NOMO-1 (cell line): ENCODE measurements around the gene DYNC1H1.
A peak's percentile ranks its signal among the peaks of the same experiment; 100 is the strongest.

Experiments used
- DNase-seq, 2 experiments: peaks; one replicate each; lab custom pipeline; 2025; ENCODE audit not compliant: unreplicated experiment in 2 of 2; lab: John Stamatoyannopoulos, UW

The DYNC1H1 gene

DNA sequence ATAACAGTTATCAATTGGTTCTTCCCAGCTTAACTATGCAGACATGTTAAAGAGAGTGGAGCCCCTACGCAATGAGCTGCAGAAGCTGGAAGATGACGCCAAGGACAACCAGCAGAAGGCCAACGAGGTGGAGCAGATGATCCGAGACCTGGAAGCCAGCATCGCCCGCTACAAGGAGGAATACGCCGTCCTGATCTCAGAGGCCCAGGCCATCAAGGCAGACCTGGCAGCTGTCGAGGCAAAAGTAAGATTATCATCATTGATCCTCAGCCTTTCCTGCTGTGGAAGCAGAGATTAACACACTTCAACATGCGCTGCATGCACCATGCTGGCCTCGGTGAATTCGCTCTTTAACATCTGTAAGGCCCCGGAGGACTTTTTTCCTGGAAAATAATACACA lies 68.9 kb downstream of the DYNC1H1 start:
- DNase-seq: no peak

DNA sequence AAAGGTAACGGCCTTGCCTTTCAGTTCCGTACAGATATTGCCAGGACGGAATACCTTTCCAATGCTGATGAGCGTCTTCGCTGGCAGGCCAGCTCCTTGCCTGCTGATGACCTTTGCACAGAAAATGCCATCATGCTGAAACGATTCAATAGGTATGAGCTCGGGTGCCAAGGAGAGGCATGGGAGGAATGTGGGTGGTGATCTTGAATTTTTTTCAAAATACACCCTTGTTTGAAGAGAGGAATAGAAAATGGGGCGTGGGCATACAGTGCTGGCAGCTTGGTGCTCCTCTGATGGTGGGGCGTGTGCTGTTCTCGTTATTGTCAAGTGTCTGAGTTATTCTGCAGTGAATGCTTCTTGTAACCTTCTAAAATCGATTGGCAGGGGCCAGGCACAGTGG lies 69.9 kb downstream of the DYNC1H1 start:
- DNase-seq: no peak

DNA sequence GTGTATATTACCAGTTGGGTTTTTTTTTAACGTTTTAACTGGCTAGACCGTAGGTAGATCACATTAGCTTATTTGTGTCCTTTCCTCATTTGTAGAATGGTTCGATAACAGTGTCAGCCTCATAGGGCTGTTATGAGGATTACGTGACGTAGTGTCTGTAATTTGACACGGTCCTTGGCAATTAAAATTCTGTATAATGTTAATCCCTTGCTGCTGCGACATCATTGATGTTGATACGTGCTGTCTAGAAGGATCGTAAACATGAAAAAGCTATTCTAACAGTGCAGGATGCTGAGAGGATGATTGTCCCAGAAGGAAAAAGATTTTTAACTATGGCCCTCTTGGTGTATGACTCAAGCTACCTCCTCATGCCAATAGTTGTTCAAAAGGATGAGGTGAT lies 71.5 kb downstream of the DYNC1H1 start:
- no peak for DNase-seq

DNA sequence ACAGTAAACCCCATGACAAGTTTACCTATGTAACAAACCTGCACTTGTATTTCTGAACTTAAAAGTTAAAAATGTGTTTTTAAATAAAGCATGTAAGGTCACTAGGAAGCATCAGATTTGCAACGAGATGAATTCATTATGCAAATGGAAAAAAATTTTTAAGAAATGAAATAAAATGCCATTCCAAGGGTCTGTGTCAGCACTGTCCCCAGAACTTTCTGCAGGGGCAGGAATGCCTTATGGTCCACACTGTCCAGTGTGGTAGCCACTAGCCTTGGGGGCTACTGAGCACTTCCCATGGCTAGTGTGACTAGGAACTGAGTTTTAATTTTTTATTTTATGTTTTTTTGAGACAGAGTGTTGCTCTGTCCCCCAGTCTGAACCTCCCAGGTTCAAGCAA lies 73.3 kb downstream of the DYNC1H1 start:
- DNase-seq: no peak

DNA sequence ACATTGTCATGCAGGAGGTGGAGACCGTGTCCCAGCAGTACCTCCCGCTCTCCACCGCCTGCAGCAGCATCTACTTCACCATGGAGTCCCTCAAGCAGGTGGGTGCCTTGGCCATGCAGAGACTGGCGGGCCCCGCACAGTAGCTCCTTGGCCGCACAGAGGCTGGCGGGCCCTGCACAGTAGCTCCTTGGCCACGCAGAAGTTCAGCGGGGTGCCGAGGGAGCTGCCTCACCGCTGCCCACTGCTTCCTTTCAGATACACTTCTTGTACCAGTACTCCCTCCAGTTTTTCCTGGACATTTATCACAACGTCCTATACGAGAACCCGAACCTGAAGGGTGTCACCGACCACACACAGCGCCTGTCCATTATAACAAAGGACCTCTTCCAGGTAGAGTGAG lies 74.8 kb downstream of the DYNC1H1 start:
- DNase-seq: no peak

DNA sequence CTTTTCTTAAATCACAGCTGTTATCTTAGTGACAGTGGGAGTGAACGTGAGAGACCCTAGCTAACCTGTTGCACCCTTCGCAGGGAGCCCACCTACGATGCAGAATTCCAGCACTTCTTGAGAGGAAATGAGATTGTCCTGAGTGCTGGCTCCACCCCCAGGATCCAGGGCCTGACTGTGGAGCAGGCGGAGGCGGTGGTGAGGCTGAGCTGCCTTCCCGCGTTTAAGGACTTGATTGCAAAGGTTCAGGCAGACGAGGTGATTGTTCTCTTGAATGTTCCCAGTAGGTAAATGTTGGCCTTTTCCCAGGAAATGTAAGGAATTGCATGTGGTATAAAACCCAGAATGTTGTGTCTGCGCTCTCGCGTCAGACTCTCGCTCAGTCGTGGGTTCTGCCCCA lies 75.8 kb downstream of the DYNC1H1 start:
- no peak for DNase-seq

DNA sequence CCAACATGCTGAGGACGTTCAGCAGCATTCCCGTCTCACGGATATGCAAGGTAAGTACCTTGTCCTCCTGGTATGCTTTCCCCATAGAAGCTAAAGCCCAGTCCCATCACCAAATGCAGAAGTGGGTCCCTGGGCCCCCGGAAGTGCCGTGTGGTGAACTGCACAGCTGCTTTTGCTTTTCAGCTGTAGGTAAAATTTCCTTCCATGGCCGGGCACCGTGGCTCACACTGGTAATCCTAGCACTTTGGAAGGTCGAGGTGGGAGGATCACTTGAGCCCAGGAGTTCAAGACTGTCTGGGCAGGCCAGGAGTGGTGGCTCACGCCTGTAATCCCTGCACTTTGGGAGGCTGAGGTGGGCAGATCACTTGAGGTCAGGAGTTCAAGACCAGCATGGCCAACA lies 78.3 kb downstream of the DYNC1H1 start:
- DNase-seq: no peak

DNA sequence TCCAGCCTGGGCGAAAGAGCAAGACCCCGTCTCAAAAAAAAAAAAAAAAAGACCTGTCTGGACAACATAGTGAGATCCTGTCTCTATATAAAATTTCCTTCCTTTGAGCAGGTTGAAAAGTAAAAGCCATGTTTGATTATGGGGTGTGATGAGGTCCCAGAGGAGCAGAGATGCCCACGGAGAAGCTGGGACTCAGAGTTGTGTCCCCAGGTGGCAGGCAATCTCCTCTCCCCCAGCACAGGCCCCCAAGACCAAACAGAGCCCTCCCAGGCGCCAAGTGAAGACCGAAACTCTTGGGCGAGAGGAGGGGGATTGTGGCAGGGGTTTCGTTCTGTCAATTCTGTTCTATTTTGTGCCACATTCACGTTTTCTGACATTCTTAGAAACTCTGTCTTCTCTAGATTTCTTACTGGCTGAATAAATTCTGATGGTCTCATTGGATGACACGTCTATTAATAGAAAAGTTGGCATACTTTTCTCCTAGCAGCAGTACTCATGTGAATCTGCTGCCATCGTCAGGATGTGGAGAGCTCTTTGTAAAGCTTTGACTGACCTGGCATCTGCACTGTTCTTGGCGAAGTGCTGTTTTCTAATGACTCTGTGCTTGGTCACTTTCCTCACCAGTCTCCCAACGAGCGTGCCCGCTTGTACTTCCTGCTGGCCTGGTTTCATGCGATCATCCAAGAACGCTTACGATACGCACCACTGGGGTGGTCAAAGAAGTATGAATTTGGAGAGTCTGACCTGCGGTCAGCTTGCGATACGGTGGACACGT lies 79.1 kb downstream of the DYNC1H1 start:
- DNase-seq: no peak

DNA sequence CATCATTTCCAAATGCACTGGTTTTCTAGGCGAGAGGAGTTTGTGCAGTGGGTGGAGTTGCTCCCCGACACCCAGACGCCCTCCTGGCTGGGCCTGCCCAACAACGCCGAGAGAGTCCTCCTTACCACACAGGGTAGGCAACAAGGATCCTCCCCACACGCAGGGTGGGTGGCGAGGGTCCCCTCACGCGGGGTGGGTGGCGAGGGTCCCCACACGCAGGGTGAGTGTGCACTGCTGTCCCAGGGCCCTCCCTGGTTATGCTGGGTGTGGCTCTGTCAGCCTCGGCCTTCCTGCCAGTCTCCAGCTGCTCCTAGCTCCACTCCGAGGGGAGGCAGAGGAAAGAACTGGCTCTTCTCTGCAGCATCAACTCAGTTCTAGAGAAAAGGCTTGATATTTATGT lies 80.2 kb downstream of the DYNC1H1 start:
- DNase-seq: no peak

DNA sequence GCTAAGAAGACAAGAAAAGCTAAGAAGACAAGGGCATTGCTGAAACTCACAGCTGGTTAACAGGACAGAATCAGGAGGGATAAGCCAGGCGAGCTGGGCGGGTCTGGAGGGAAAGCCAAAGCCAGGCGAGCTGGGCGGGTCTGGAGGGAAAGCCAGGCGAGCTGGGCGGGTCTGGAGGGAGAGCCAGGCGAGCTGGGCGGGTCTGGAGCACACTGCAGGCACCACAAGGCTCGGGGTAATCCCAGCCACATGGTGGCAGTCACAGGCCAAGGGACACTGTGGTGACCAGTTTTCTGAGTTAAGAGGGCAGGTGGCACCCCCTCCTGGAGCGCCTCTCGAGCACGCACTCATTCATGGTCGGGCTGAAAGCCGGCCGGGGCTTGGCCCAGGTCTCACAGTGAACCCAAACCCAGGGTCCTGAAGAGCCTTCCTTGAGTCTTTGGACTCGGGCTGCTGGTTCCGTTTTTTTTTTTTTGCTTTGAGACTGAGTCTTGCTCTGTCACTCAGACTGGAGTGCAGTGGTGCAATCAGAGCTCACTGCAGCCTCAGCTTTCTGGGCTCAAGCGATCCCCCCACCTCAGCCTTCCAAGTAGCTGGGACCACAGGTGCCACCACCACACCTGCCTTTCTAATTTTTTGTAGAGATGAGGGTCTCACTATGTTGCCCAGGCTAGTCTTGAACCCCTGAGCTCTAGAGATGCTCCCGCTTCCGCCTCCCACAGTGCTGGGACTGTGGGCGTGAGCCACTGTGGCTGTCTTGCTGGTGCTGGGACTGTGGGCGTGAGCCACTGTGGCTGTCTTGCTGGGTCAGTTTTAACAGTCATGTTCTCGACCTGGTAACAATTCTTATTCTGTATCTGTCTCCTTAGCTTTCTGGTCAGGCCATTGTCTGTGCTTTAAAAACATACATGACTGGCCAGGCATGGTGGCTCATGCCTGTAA lies 82.2 kb downstream of the DYNC1H1 start:
- peak in 1 of 2 experiments; percentile 1 for DNase-seq

DNA sequence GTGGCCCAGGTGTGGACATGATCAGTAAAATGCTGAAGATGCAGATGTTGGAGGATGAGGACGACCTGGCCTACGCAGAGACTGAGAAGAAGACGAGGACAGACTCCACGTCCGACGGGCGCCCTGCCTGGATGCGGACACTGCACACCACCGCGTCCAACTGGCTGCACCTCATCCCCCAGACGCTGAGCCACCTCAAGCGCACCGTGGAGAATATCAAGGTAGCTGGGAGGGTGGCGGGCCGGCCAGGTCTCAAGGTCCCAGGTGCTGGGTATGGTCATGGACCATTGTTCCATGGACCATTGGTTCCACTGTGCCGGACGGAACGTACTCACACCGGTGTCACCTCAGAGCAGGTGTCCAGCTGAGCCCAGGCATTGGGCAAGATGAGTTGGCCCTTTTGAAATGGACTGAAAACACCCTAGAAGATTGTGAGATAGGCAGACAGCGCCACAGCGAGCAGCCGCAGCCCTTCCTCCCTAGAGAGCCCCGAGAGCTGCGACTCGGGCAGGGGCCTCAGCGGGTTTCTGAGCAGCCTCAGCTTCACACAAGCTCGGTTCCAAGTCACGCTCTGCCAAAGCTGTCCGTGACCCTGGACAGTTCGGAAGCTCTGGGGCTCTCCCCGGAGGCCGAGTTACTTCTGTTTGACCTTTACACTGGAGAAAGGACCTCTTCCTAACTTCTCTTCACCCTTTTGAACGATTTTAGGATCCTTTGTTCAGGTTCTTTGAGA lies 83.6 kb downstream of the DYNC1H1 start:
- no peak for DNase-seq

DNA sequence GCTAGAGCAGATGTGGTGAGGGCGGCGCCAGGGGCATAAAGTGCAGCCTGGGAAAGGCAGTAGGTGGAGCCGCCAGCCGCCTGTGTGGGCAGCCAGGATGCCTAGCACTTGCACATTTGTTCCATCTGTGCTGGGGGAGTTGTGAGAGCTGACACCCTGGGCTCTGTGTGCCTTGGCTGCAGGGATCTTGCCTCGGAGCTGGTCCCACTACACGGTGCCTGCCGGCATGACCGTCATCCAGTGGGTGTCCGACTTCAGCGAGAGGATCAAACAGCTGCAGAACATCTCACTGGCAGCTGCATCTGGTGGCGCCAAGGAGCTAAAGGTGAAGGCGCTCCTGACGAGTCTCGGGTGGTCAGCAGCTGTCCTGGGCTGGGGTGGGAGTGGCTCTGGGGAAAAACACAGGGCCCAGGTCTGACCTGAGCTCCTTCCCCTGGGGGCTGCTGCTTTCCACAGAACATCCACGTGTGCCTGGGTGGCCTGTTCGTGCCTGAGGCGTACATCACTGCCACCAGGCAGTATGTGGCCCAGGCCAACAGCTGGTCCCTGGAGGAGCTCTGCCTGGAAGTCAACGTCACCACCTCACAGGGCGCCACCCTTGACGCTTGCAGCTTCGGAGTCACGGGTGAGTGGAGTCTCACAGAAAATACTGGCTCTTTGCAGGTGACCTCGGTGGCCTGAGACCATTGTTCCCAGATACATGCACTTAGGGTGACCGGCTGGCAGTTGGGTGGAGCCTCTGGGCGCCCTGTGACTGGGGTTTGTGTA lies 85.1 kb downstream of the DYNC1H1 start:
- no peak for DNase-seq

DNA sequence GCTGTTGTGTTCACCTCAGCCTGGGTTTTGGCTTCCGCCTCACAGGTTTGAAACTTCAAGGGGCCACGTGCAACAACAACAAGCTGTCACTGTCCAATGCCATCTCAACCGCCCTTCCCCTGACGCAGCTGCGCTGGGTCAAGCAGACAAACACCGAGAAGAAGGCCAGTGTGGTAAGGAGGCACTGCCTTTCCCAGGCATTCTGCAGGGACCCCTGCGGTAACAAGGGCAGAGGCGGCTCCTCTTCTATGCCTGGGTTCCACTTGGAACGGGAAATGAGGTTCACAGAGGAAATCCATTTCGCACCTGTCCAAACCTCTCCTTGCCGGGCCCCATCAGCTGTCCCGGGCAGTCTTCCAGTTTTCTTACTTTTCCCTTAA lies 85.6 kb downstream of the DYNC1H1 start:
- no peak for DNase-seq

DNA sequence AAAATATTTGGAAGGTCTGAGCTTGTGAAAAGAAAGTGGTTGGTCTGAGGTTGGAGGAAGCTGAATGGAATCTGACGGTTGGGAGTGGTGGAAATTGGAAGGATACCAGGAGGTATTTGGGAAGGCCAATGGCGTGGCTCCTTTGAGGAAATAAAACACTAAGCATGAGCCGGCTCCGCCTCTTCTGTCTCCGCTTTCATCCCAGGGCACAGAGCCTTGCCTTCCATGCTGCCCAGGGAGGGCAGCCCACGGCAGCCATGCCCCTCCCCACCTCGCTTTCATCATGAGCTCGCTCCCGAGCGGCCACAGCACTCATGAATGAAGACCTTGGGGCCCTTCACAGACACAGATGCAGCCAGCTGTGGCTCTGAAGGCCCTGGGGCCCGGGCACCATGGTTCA lies 86.3 kb downstream of the DYNC1H1 start:
- no peak for DNase-seq

DNA sequence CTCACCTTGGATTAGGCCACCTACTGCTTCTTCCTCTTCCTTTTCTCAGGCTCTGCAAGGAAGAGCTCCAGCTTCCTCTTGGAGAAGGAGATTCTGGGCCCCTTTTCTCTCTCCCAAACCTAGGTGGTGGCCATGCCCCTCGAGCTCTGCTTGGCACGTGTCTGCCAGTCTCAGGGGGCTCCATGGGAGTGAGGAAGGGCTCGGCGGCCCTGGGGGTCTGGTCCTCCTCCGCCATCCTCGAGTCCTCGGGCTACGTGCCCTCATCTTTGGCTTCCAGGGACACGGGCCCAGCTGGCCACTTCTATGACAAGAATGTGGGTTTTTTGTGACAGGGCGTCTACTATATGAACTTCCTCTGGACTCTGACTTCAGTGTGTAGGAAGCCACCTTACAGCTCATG lies 88.1 kb downstream of the DYNC1H1 start:
- DNase-seq: no peak

DNA sequence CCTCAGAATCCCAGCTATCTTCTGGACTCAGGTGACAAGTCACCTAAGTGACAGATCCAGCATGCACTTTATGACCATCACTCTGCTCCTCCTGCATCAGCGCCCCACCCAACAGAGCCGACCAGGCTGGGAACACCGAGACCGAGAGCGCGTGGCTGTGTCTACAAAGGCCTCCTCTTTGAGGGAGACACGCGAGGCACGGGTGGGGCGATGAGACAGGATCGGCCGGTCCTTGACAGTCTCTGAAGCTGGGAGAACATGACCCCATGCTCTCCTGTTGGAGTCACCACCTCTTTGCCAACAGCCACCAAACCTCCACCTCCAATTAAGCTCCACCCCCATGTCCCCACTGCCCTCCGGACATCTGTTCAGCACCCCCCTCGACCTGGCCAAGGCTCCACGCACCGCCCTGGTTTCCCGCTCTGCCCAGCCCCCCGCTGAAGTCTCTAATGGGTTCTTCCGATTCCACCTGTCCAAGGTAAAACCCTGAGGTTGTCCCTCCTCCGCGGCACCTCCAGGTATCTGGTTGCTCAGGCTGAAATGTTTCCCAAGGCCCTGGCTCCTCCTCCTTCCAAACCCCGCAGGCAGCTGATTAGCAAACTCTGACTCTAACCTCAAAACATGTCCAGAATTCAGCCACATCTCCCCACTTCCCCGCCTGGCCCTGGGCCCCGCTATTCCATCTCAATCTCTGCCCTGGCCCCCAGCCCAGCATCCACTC lies 91.0 kb downstream of the DYNC1H1 start:
- no peak for DNase-seq

DNA sequence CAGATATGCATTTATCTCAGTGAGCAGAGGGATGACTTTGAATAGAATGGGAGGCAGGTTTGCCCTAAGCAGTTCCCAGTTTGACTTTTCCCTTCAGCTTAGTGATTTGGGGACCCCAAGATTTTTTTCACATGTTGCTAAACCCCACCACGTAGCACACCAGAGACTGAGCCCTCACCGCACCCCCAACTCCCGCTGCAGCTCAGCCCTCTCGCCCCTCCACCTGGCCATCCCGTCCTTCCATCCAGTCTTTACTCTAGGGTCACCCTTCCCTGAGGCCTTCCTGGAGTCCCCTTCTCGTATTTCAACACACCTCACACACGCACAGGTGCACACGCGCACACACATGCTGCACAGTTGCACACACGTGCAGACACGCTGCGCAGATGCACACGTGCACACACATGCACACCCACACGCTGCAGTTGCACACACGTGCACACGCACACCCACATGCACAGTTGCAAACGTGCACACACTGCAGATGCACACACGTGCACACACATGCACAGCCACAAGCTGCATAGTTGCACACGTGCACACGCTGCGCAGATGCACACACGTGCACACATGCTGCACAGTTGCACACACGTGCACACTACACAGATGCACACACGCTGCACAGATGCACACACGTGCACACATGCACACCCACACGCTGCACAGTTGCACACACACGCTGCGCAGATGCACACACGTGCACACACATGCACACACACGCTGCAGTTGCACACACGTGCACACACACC lies 92.5 kb downstream of the DYNC1H1 start:
- DNase-seq: no peak

DNA sequence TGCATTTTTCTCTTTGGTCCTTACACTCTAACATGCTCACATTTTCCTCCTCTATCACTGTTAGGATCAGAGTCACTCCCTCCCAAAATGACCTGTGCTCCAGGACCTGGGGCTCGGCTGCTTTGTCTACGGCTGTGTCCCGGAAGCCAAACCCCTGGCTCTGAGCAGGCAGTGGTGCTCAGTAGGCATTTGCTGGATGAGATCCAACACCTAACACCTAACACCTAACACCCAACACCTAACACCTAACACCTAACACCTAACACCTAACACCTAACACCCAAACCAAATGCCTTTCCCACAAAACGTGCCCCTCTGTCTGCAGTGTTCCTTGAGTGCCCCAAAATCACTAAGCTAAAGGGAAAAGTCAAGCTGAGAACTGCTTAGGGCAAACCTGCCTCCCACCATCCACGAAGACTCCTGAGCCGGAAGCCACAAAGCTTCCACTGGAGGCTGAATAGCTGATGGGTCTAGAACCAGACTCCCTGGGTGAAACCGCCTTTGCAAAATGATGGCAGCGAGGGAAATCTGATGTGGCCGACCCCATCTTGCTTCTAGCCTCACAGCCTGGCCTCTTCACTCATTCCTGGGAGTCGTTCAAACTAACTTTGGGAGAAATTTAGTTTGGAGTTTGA lies 93.2 kb downstream of the DYNC1H1 start:
- no peak for DNase-seq

DNA sequence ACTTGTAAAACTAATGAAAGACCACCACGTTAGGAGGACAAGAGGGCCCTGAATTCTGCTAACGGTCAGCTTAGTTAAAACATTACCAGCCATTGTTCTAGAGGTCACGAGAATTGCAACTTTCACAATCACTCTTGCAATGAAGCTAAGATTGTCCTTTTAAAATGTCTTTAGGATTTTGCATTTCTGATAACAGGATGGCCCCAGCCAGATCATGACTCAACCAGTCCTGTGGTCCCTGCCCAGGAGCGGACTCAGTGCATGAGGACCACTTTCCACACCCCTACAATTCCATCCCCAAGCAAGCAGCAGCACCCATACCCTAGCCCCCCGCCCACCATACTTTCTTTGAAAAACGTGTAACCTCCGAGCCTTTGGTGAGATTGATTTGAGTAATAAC lies 93.8 kb downstream of the DYNC1H1 start:
- DNase-seq: no peak
